Epidermal melanocyte (primary cell): Measurements from ENCODE around the gene PLEKHH1.

Source experiments
- DNase-seq: peaks from one replicate; pipeline ENCODE4 v3.0.0; 2011; ENCODE audit warnings: low spot score; ENCODE audit not compliant: insufficient read length

PLEKHH1 gene

GRCh38 chr14:67532998-67533753, at the start of gene PLEKHH1:
Gene PLEKHH1 (plus strand): TSS chr14:67533290. CDS start chr14:67541868, 8,578 bp downstream.
- DNase-seq: peak; percentile 66

DNA sequence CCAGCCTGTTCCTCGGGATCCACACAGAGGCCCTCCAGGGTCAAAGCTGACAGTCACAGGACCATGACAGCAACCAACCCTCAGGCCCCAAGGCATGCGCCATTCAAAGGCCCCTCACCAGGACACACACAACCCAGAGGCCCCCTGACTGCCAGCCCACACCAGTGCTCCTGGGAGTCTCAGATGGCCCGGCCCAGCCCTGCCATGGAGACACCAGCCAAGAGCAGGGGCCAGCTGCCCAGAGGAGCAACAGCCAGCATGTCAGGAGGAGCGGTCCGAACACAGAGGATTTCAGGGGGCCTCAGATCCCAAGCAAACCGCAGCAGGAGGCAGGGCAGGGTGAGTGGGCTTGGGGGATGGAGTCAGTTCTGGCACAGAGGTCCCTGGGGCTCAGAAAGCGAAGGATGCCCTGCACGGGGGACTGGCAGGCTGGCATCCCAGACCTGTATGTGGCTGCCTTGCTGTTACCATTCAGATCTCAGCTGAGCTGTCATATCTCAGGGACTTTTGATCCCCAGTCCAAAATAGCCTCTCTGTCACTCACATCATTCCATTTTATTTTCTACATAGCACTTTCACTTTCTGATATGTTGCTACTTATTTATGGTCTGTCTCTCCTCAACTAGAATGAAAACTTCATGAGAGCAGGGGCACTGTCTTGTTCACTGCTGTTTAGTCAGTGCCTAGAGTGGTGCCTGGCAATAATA, 49.4 kb upstream of the PLEKHH1 start:
- DNase-seq: no peak

GRCh38 chr14:67485501-67486095, 47.5 kb upstream of the PLEKHH1 start:
- no peak for DNase-seq

DNA sequence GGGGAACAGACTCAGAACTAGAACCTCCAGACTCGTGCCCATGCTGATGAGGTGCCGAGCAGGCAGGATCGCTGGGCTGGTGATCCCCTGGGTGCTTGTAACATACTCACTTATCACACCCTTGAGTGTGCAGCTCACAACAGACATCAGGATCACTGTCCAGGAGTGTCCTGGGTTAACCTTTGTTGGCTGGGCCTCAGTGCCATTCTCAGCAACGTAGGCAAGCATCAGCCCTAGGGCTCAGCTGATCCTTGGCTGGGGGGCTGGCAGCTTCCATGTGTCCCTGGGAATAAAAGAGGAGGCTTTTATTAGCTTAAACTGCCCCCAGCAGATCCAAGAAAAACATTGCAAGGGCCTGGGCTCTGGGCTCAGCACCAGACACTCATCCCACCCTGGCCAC, 46.2 kb upstream of the PLEKHH1 start:
- DNase-seq: no peak

DNA sequence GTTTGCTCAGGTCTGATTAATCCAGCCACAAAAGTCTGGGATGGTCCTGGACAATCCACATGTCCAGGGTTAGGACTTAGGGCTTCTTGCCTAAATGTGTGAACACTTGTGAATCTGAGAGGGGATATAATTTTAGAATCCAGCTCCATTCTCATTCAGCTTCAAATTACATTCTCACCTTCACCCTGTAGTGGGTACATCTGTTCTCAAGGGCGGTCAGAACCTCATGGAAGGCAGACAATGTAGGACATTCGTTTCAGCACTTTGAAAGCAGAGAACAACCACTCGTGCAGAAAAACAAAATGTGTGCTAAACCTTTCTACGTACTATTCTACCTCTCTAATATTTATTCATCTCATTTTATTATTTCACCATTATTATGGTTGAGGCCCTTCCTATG, 45.8 kb upstream of the PLEKHH1 start:
- DNase-seq: no peak

DNA sequence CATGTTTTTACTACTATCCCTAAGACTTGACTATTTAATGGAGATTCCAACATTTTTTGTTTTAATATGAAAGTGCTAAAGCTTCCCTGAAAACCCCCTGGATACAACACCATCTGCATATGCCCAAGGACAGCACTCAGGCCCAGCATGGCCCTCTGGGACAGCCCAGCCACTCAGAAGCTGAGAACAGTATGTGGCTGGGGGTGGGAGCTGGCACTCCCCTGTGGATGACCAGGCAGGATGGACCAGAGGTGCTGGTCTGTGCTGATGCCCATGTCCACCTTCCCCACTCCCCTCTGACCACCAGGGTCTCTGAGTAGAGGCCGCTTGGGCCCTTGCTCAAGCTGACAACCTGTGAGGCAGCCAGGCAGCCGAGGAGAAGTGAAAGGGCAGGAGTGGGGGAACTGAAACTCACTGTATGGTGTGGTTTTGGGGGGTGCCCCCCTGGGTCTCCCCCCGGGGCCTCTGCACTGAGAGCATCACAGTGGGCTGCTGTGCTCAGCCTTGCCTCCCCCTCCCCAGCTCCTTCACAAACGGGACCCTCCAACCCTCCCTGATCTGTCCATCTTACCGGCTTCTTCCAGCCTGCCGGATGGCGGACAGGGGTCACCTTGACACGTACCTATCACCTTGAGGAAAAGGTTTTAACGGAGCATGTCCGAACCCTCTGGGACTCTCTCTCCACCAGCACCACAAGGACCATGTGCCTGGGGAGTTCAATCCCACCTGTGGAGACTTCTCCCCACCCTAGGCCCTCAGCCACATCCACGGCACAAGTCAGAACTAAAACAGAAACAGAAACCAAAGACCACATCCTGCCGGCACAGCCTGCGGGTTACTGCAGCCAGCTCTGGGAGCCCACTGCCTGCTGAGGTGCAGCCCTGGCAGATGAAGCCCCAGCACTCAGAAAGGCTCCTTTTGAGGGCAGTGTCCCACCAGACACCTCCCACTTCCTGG, 44.9 kb upstream of the PLEKHH1 start, which contains the start of gene TMEM229B:
TMEM229B (minus strand) TSS at position 785 of the 957 bp plus-strand sequence. CDS start 14,798 bp downstream, outside the sequence.
- no peak for DNase-seq

- DNase-seq: no peak
Observed at GRCh38 chr14:67490196-67490595, 42.9 kb upstream of the PLEKHH1 start.

GRCh38 chr14:67491285-67491684, 41.8 kb upstream of the PLEKHH1 start:
- DNase-seq: no peak

GRCh38 chr14:67491741-67492507, 41.2 kb upstream of the PLEKHH1 start:
- no peak for DNase-seq

DNA sequence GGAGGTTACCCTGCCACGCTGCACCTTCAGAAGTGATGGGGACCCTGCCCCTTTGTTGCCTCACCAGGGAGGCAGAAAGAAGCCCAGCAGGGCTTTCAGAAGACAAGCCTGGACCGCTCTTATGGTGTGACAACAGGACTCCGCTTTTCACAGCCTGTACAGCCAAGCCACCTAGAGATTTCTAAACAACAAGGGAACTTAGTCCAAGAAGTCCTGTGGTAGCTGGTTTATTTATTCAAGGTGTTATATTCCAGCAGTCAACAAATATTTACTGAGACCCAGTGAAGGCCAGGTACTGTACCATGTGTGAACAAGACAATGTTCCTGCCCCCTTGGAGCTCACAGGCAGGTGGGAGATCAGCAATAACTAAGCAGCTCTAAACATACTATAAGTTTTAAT, 40.6 kb upstream of the PLEKHH1 start:
- no peak for DNase-seq

DNA sequence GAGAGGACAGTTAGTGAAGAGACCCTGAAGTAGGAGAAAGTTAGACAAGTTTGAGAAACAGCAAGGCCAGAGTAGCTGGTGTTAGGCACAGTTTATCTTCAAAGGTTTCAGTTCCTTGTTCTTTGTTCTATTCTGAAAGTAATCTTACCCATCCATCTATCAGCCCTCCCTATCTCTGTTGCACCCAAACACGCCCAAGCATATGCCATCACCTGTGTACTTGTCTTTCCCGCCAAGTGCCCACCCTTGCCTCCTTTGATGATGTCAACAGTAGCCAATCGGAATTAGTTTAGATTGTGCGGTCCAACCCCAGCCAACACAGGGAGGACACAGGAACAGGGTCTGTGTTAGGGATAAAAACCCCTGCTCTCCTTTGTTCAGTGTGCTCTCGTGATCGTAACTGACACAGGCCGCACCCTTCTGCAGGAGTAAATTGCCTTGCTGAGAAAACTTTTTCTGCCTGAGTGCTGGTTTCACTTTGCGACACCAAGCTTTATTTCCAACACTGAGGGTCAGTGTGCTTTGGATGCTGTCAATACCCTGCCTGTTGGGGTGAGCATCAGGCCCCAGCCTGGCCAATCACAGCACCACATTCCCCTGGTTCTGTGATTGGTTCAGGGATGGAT, 39.9 kb upstream of the PLEKHH1 start:
- no peak for DNase-seq

- no peak for DNase-seq
Observed at GRCh38 chr14:67495827-67496226, 37.3 kb upstream of the PLEKHH1 start.

GRCh38 chr14:67497216-67497615, 35.9 kb upstream of the PLEKHH1 start:
- no peak for DNase-seq

- no peak for DNase-seq
Observed at GRCh38 chr14:67497716-67498115, 35.4 kb upstream of the PLEKHH1 start.

GRCh38 chr14:67500981-67501380, 32.1 kb upstream of the PLEKHH1 start:
- no peak for DNase-seq

- DNase-seq: no peak
Observed at GRCh38 chr14:67501670-67502069, 31.4 kb upstream of the PLEKHH1 start.

- DNase-seq: no peak
Observed at GRCh38 chr14:67502867-67503266, 30.2 kb upstream of the PLEKHH1 start.

GRCh38 chr14:67503331-67503730, 29.8 kb upstream of the PLEKHH1 start:
- no peak for DNase-seq

GRCh38 chr14:67505254-67505653, 27.8 kb upstream of the PLEKHH1 start:
- DNase-seq: no peak

- DNase-seq: no peak
Observed at GRCh38 chr14:67508956-67509355, 24.1 kb upstream of the PLEKHH1 start.
